ENCODE results near the gene FYCO1. TPM values are rescaled to one million over a fixed set of nuclear protein-coding genes. Genes with fewer than 3 reads are reported as not detected.

The FYCO1 gene
- polyA plus RNA-seq, 2 of the 4 experiments (the other 2 are of a cell fraction) = 3.7 to 4.4 TPM

- ATAC-seq = no peak
- no peak overlapping the region for H3K4me3 ChIP-seq
- no peaks in the 10 kb centered on the region for H3K4me1 ChIP-seq
- no peak for DNase-seq (ENCODE audit: low read depth in 1 of 2, low spot score in 1 of 2)
- H3K27ac ChIP-seq = no peak overlapping the region
- CTCF ChIA-PET = no interaction called here
- FAIRE-seq = no peak
- POLR2A ChIA-PET = no interaction called here
- no peak overlapping the region for H3K4me2 ChIP-seq
- 82% methylated on average over 6 of the region's 6 CpGs for WGBS (ENCODE audit: missing lambda C conversion rate)
- no peaks in the 10 kb centered on the region for H3K9me3 ChIP-seq
- TF ChIP-seq EP300 (IDR thresholded peaks at IDR 0.05) (no peak), ZC3H11A (IDR thresholded peaks at IDR 0.05) (no peak)
- TF ChIP-seq, protein P1, sequence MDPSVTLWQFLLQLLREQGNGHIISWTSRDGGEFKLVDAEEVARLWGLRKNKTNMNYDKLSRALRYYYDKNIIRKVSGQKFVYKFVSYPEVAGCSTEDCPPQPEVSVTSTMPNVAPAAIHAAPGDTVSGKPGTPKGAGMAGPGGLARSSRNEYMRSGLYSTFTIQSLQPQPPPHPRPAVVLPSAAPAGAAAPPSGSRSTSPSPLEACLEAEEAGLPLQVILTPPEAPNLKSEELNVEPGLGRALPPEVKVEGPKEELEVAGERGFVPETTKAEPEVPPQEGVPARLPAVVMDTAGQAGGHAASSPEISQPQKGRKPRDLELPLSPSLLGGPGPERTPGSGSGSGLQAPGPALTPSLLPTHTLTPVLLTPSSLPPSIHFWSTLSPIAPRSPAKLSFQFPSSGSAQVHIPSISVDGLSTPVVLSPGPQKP (IDR thresholded peaks at IDR 0.05; ENCODE audit: low read depth, low read length) = no peak
Measured at GRCh38 chr3:45948881-45949280, 46.7 kb downstream of the FYCO1 start.

- Histone ChIP-seq H3K9me3 (no peaks in the 10 kb centered on the region), H3K4me2 (no peak overlapping the region), H3K4me1 (no peaks in the 10 kb centered on the region), H3K27ac (no peak overlapping the region), H3K4me3 (no peak overlapping the region)
- DNase-seq (ENCODE audit: low read depth in 1 of 2, low spot score in 1 of 2) (no peak), FAIRE-seq (no peak), ATAC-seq (no peak)
- ChIA-PET CTCF (interaction anchor here (1.0 to 1.1 kb wide), 2 partner anchors 20 to 130 kb away, joined by 4 to 5 read pairs; no protein-coding TSS in a partner anchor), POLR2A (no interaction called here)
- 95% methylated on average over 6 of the region's 6 CpGs for WGBS (ENCODE audit: missing lambda C conversion rate)
- TF ChIP-seq, protein P2, sequence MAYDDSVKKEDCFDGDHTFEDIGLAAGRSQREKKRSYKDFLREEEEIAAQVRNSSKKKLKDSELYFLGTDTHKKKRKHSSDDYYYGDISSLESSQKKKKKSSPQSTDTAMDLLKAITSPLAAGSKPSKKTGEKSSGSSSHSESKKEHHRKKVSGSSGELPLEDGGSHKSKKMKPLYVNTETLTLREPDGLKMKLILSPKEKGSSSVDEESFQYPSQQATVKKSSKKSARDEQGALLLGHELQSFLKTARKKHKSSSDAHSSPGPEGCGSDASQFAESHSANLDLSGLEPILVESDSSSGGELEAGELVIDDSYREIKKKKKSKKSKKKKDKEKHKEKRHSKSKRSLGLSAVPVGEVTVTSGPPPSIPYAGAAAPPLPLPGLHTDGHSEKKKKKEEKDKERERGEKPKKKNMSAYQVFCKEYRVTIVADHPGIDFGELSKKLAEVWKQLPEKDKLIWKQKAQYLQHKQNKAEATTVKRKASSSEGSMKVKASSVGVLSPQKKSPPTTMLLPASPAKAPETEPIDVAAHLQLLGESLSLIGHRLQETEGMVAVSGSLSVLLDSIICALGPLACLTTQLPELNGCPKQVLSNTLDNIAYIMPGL (CRISPR knock-in tag; IDR thresholded peaks at IDR 0.05; ENCODE audit: borderline replicate concordance) = no peak
- TF ChIP-seq USF2 (IDR thresholded peaks at IDR 0.05) = no peak
- TF ChIP-seq, protein P3, sequence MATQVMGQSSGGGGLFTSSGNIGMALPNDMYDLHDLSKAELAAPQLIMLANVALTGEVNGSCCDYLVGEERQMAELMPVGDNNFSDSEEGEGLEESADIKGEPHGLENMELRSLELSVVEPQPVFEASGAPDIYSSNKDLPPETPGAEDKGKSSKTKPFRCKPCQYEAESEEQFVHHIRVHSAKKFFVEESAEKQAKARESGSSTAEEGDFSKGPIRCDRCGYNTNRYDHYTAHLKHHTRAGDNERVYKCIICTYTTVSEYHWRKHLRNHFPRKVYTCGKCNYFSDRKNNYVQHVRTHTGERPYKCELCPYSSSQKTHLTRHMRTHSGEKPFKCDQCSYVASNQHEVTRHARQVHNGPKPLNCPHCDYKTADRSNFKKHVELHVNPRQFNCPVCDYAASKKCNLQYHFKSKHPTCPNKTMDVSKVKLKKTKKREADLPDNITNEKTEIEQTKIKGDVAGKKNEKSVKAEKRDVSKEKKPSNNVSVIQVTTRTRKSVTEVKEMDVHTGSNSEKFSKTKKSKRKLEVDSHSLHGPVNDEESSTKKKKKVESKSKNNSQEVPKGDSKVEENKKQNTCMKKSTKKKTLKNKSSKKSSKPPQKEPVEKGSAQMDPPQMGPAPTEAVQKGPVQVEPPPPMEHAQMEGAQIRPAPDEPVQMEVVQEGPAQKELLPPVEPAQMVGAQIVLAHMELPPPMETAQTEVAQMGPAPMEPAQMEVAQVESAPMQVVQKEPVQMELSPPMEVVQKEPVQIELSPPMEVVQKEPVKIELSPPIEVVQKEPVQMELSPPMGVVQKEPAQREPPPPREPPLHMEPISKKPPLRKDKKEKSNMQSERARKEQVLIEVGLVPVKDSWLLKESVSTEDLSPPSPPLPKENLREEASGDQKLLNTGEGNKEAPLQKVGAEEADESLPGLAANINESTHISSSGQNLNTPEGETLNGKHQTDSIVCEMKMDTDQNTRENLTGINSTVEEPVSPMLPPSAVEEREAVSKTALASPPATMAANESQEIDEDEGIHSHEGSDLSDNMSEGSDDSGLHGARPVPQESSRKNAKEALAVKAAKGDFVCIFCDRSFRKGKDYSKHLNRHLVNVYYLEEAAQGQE (IDR thresholded peaks at IDR 0.05) = no peak
Measured at GRCh38 chr3:45948311-45948781, 47.3 kb downstream of the FYCO1 start.

DNA sequence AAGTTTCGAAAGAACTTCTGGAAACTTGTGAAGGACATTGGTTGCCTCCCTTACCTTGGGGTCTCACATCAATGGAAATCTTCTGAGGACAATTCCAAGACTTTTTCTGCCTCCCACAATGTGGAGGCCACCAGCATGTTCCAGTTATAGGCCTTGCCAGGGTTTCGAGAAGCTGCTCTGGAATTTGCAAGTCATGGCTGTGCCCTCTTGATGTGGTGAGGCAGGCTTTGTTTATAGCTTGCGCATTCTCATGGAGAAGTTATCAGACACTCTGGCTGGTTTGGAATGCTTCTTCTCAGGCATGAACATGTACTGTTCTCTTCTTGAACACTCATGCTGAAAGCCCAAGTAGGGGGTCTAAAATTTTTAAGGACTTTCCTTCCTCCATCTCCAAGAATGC lies 48.3 kb downstream of the FYCO1 start:
- Histone ChIP-seq H3K9me3 (no peaks in the 10 kb centered on the region), H3K4me1 (no peaks in the 10 kb centered on the region), H3K4me2 (no peak overlapping the region), H3K27ac (no peak overlapping the region), H3K4me3 (no peak overlapping the region)
- 92% methylated on average over 3 of the region's 3 CpGs for WGBS (ENCODE audit: missing lambda C conversion rate)
- ChIA-PET CTCF (interaction anchor here (1.0 to 1.1 kb wide), 2 partner anchors 21 to 131 kb away, joined by 4 to 5 read pairs; no protein-coding TSS in a partner anchor), POLR2A (no interaction called here)
- no peak for FAIRE-seq
- TF ChIP-seq KDM5A (IDR thresholded peaks at IDR 0.05) (no peak), NFE2L2 (conservative IDR thresholded peaks at IDR 0.05; ENCODE audit: low read length) (peak; percentile 75)
- no peak for DNase-seq (ENCODE audit: low read depth in 1 of 2, low spot score in 1 of 2)
- no peak for ATAC-seq

- ATAC-seq (no peak), DNase-seq (ENCODE audit: low read depth in 1 of 2, low spot score in 1 of 2) (no peak), FAIRE-seq (no peak)
- TF ChIP-seq TFCP2L1 (CRISPR knock-in tag; IDR thresholded peaks at IDR 0.05) (no peak), NFE2L2 (conservative IDR thresholded peaks at IDR 0.05; ENCODE audit: low read length) (0 out of 2 replicates have a peak, but pooled peaks have one; percentile 10)
- 90% methylated on average over 3 of the region's 3 CpGs for WGBS (ENCODE audit: missing lambda C conversion rate)
- ChIA-PET POLR2A (no interaction called here), CTCF (interaction anchor here (3.0 kb wide), 1 partner anchor 132 kb away, joined by 20 read pairs; no protein-coding TSS in a partner anchor)
- Histone ChIP-seq H3K4me1 (no peaks in the 10 kb centered on the region), H3K9me3 (no peaks in the 10 kb centered on the region), H3K27ac (no peak overlapping the region), H3K4me2 (no peak overlapping the region), H3K4me3 (no peak overlapping the region)
Measured at GRCh38 chr3:45946875-45947274, 48.7 kb downstream of the FYCO1 start.

All from A549 (cell line).